ENCODE data around the gene FRMD4A. TPM values are rescaled to one million over a fixed set of nuclear protein-coding genes. Genes with fewer than 3 reads are reported as not detected.

The FRMD4A gene
- total and polyA plus RNA-seq, 2 of the 4 experiments (the other 2 are of a cell fraction) = 30.3 to 68.8 TPM

- no peak overlapping the region for H4K91ac ChIP-seq (ENCODE audit: insufficient read depth, low read depth, low read length)
- no peak overlapping the region for H2AFZ ChIP-seq (replicated peaks; ENCODE audit: low read length, poor library complexity)
- no CpG with 5 or more reads among the region's 4 CpGs for whole genome bisulfite sequencing, 2 experiments (ENCODE audit: extremely low coverage in 2 of 2, insufficient read length in 1 of 2)
- H3K4ac ChIP-seq (ENCODE audit: low read depth, low read length) = no peak overlapping the region
- no peak overlapping the region for H3K9ac ChIP-seq (ENCODE audit: low read depth, low read length)
- no peak overlapping the region for H4K8ac ChIP-seq (ENCODE audit: low read depth in 2 of 2, low read length in 2 of 2)
- no peak overlapping the region for H3K4me3 ChIP-seq (ENCODE audit: insufficient read depth, low read depth, low read length)
- no peak for TF ChIP-seq SMC3 (IDR thresholded peaks at IDR 0.05; ENCODE audit: low read depth, low read length)
- TF ChIP-seq RAD21 (IDR thresholded peaks at IDR 0.05; ENCODE audit: low read length) = no peak
- no peak for TF ChIP-seq MXI1 (IDR thresholded peaks at IDR 0.05; ENCODE audit: borderline replicate concordance, low read depth, low read length)
- no peak for TF ChIP-seq ELK1 (IDR thresholded peaks at IDR 0.05; ENCODE audit: borderline replicate concordance, low read depth, low read length)
- no peak for TF ChIP-seq FOS (IDR thresholded peaks at IDR 0.05; ENCODE audit: low read depth, low read length)
- no peak for TF ChIP-seq MAFK (IDR thresholded peaks at IDR 0.05; ENCODE audit: low read depth, low read length)
- TF ChIP-seq CEBPB (IDR thresholded peaks at IDR 0.05; ENCODE audit: low read depth, low read length) = no peak
- TF ChIP-seq POLR2A (IDR thresholded peaks at IDR 0.05; ENCODE audit: low read depth, low read length) = no peak
- TF ChIP-seq RCOR1 (IDR thresholded peaks at IDR 0.05; ENCODE audit: insufficient replicate concordance, low read length) = no peak
- TF ChIP-seq BHLHE40 (IDR thresholded peaks at IDR 0.05; ENCODE audit: low read depth, low read length) = no peak
- no peak for TF ChIP-seq CHD1 (IDR thresholded peaks at IDR 0.05; ENCODE audit: low read depth, low read length)
- TF ChIP-seq MAZ (IDR thresholded peaks at IDR 0.05; ENCODE audit: borderline replicate concordance, low read depth, low read length) = no peak
- no peak for TF ChIP-seq CTCF (conservative IDR thresholded peaks at IDR 0.05; ENCODE audit: low read depth, low read length)
- no peak for TF ChIP-seq NFE2L2 (IDR thresholded peaks at IDR 0.05; ENCODE audit: low read depth, low read length)
- no peak for TF ChIP-seq USF2 (IDR thresholded peaks at IDR 0.05; ENCODE audit: low read depth, low read length)
- TF ChIP-seq RFX5 (IDR thresholded peaks at IDR 0.05; ENCODE audit: low read depth, low read length) = no peak
- H2BK20ac ChIP-seq (ENCODE audit: low read depth, low read length) = no peak overlapping the region
- no peak overlapping the region for H3K56ac ChIP-seq (ENCODE audit: extremely low read depth, insufficient read depth, low read length)
- H2BK15ac ChIP-seq (ENCODE audit: low read depth, low read length) = no peak overlapping the region
- intact Hi-C loops (cut with micrococcal nuclease) (loop anchor here (10.0 kb wide), 1 partner anchor 634 kb away; no protein-coding TSS in a partner anchor), in situ Hi-C loops (cut with MboI; ENCODE audit: low sequenced_read_pairs) (loop anchor here (25.0 kb wide), 1 partner anchor 622 kb away; no protein-coding TSS in a partner anchor), dilution Hi-C loops (cut with HindIII; ENCODE audit: low sequenced_read_pairs, unreplicated experiment) (no loop called here)
- no peaks in the 10 kb centered on the region for H3K36me3 ChIP-seq (ENCODE audit: control insufficient read depth, insufficient read depth, low read length)
- POLR2A ChIA-PET (ENCODE audit: unreplicated experiment) = no interaction called here
- H3K4me2 ChIP-seq (ENCODE audit: low read depth, low read length) = no peak overlapping the region
- no peak overlapping the region for H3K14ac ChIP-seq (replicated peaks; ENCODE audit: low read depth, low read length)
- no peaks in the 10 kb centered on the region for H4K20me1 ChIP-seq (ENCODE audit: insufficient read depth, low read length)
- H3K18ac ChIP-seq (ENCODE audit: low read depth, low read length) = no peak overlapping the region
- H2AK5ac ChIP-seq (ENCODE audit: low read depth, low read length) = no peak overlapping the region
- DNase-seq (no peak), ATAC-seq (ENCODE audit: low read depth) (no peak)
- no peaks in the 10 kb centered on the region for H3K79me1 ChIP-seq (ENCODE audit: low read depth in 1 of 2, low read length in 2 of 2)
- CTCF ChIA-PET = no interaction called here
- no peaks in the 10 kb centered on the region for H3K4me1 ChIP-seq (ENCODE audit: control insufficient read depth, insufficient read depth, low read length)
- H3K9me1 ChIP-seq (ENCODE audit: insufficient read depth, low read length) = peaks cover 2% of the 10 kb centered on the region
- no peak overlapping the region for H3K23ac ChIP-seq (ENCODE audit: low read depth, low read length)
- no peak overlapping the region for H2BK120ac ChIP-seq (ENCODE audit: low read depth, low read length)
- H3K9me3 ChIP-seq (ENCODE audit: control insufficient read depth, insufficient read depth, low read length) = no peaks in the 10 kb centered on the region
- no peak overlapping the region for H2BK5ac ChIP-seq (ENCODE audit: low read depth, low read length, poor library complexity, severe bottlenecking)
- H3K27ac ChIP-seq (ENCODE audit: insufficient read depth, low read length) = no peak overlapping the region
- H3K27me3 ChIP-seq (ENCODE audit: control insufficient read depth, insufficient read depth, low read length) = peaks cover 25% of the 10 kb centered on the region
- no peak overlapping the region for H4K5ac ChIP-seq (ENCODE audit: low read depth, low read length)
- no TSS peak for BruUV-seq (replicated peaks)
- no peak overlapping the region for H2AK9ac ChIP-seq (replicated peaks; ENCODE audit: low read depth, low read length, poor library complexity)
These were observed 140.0 kb downstream of the FRMD4A start for GRCh38 chr10:14190702-14191101.

All from IMR-90 (cell line).